HG03139 (cell line): ENCODE measurements around the gene NBEAL2.
"Not testable (repeated sequence)": the region's sequence is repeated elsewhere in the genome, so short reads cannot be mapped to it uniquely, and the experiment has no call there.

ENCODE experiments used
- ATAC-seq: cut with Tn5 transposase; IDR thresholded peaks from one replicate; pipeline ENCODE4 v1.9.1; 2021; ENCODE audit not compliant: unreplicated experiment

NBEAL2 gene

DNA sequence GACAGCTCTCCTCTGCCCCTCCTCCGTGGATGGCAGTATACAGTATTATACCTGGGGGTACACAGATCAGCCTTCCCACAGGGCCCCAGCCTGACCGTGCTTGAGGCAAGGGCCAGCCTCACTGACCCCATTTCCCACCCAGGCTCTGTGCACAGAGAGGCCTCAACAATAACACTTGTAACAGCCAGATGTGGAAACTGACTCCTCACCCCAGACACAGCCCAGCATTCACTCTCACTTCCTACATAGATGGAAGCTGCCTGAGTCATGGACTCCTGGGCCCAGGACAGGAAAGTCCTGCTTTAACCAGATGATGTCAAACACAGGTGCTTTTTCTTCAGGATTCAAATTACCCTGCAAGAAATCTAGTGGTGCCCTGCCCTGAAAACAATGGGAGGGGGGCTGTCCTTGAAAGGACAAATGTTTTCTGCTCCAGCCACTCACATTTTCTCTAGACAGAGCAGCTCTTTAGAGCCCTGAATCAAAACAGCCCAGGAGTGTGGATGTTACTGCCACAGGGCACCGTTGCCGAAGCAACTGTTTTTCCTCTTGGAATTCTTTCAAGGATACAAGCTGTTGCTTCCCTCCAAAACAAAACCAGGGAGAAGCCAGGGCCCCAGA, 19.3 kb upstream of the NBEAL2 start:
- no peak for ATAC-seq

DNA sequence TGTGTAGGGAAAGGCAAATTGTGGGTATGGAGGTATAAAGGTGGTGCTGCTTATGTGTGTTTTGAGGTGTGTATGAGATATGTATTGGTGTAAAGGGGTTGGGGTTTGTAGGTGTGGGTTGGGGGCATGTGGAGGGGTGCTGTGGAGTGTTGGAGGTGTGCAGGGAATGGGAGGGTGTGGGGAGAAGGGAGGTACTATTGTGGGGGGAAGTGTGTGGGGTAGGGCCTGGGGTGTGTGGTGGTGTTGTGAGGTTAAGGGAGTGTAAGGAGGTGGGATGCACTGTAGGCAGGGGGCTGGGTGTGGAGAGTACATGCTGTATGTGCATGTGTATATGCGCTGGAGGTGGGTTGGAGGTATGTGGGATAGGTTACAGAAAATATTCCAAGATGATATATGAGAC, 18.6 kb upstream of the NBEAL2 start:
- no peak for ATAC-seq

DNA sequence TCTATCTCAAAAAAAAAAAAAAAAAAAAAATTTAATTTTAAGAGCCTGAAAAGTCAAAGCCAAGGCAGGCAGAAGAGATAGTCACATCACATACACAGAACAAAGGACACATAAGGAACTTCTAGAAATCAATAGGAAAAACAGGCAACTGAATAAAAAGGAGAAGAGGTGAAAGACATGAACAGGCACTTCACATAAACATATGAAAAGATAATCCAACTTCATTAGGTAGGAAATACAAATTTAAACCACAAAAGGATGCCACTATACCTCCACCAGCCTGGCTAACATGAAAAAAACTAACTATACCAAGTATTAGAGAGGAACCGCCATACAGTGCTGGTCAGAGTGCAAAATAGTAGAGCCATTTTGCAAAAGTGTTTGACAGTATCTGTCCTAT, 17.0 kb upstream of the NBEAL2 start:
- no peak for ATAC-seq

DNA sequence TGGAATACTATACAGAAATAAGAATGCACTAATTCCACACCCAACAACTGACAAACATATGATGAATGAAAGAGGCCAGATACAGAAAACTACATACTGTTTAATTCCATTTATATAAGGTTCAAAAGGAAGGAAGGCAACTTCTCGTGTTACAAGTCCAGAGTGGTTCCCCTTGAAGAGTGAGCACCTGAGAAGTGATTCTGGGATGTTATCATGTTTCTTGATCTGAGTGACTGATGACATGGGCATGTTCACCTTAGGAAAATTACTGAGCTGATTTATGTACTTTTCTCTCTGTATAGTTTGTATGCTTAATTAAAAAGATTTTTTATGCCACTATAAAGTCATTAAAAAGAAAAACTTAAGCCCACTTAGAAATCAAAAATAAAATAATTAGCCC, 16.5 kb upstream of the NBEAL2 start:
- ATAC-seq = no peak

DNA sequence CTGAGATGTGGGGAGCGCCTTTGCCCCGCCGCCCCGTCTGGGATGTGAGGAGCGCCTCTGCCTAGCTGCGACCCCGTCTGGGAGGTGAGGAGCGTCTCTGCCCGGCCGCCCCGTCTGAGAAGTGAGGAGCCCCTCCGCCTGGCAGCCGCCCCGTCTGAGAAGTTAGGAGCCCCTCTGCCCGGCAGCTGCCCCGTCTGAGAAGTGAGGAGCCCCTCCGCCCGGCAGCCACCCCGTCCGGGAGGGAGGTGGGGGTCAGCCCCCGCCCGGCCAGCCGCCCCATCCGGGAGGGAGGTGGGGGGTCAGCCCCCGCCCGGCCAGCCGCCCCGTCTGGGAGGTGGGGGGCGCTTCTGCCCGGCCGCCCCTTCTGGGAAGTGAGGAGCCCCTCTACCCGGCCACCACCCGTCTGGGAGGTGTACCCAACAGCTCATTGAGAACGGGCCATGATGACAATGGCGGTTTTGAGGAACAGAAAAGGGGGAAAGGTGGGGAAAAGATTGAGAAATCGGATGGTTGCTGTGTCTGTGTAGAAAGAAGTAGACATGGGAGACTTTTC, 15.4 kb upstream of the NBEAL2 start:
- ATAC-seq = not testable (repeated sequence)

DNA sequence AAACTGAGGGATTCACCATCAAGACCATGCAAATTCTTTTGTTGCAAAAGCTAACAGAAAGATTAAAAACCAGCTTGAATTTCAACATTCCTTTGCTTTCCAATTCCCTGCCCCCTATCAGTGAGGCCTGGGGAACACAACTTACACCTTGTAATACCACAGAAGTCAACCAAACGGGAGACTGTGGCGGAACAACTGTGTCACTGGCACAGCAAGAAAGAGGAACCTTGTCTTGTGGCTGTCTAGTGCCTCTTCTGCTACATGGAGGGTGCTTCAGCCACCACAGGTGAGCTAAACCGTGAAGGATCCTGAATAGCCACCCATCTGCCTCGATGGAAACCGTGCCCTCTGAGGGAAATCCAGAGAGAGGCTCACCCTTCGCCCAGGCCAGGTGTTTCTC, 14.3 kb upstream of the NBEAL2 start:
- no peak for ATAC-seq

DNA sequence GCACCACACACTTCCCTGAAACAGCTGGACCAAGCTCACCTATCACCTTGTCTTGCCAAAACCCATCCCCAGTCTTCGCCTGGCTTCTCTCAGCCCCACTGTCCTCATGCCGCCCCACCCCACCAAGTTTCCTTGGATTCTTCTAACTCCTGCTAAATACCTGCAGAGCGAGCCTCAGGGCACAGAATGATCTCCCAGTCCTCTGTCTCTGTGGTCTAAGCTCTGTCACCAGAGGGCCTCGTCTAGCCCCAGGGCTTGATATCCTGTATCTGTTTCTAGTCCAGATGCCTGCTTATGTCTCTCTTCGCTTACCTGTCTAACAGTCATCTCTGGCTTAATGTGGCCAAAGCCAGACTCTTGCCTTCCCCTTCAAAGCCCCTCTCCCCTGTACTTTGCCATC, 12.7 kb upstream of the NBEAL2 start:
- ATAC-seq = no peak

DNA sequence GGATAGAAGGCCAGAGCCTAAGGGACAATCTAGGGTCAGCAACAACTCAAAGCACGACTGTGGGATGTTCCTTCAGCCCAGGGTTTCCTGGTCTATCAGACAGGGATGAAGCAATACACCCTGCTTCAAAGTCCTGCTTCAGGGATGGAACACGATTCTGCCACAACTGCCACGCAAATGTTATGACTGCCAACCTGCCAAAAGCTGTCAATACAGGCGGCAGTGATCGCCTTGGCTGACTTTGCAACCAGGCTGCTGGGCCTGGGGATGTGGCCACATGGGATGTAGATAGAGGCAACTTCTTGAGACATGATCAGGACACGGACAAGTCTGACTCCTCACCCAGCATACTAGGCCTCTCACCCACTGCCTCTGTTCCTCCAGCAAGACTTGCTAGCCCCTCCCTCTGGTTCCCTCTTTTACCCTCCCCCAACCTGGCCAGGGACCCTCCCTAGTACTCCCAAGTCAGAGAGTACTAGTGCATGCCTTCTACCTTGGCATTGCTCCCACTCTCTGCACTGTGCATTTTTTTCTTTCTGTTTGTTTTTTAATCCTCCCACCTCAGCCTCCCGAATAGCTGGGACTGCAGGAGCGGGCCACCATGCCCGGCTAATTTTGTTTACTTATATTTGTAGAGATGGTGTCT, 10.6 kb upstream of the NBEAL2 start:
- no peak for ATAC-seq

DNA sequence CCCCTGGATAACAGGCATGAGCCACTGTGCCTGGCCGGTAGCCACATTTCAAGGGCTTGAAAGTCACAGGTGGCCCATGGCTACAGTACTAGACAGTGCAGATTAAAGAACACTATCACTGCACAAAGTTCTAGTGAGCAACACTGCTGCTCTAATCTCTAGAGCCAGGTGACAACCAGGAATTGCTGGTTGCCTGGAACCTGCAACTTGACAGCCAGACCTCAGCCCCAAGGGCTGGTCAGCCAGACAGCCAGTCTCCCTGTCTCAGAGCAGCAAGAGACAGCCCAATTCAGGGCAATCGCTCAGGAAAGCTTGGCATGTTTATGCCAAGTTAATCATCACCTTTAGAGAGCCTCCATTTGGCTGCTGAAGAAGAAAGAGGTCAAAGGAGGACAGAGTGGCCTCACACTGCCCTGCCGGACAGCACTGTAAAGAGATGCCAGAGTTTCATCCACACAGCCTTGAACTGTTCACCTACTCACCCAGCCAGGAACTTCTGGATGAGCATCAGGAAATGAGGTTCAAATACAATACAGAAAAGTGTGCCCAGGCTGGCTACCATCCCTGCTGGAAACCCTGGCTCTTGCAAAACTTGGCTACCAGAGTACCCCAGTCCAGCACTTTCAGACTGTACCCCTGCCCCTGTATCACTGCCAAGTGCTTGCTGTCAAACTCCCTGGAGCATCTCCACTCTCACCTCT, 8.9 kb upstream of the NBEAL2 start:
- no peak for ATAC-seq

DNA sequence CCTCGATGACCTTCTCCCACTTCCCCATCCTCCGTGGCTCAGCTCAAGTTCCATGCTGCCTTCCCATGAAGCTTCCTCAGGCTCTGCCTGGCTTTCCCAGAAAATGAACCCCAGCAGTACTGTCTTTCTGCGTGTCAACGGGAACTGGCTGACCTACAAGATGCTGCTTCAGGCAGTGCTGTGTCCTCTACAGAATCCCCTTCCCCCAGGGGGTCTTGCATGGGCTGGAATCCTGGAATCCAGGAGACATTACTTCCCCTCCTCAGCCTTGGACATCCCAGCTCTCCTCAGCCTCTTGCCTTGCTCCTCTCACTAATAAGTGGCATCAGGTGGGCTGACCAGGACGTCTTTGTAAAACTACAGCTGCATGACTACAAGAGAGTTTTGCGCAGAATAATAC, 8.3 kb upstream of the NBEAL2 start:
- ATAC-seq = no peak

DNA sequence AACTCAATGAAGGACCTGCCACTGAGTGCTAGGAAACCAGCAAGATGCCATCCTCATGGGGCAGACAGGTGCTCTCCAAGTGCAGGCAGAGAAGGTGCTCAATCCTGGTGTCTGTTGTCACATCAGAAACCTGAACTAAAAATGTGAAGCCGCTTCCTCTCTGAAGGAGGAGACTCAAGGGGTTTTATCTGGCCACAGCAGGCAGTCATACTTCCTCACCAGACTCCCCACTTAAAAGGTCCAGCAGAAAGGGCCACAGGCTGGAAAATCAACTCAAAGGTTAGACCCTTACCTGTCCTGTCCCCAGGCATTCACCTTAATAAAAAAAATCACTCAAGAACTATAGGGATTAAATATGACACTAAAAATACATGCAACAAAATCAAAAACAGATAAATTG, 7.7 kb upstream of the NBEAL2 start:
- ATAC-seq = no peak

DNA sequence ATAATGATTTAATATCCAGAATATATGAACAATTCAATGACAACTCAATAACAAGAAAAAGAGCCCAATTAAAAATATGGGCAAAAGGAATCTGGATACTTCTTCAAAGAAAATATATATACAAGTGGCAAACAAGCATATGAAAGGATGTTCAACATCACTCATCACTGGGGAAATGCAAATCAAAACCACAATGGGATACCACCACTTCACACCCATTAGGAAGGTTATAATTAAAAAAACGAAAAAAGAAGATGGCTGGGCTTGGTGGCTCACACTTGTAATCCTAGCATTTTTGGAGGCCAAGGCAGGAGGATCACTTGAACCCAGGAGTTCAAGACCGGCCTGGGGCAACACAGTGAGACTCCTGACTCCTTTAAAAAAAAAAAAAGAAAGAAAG, 7.1 kb upstream of the NBEAL2 start:
- ATAC-seq = no peak

DNA sequence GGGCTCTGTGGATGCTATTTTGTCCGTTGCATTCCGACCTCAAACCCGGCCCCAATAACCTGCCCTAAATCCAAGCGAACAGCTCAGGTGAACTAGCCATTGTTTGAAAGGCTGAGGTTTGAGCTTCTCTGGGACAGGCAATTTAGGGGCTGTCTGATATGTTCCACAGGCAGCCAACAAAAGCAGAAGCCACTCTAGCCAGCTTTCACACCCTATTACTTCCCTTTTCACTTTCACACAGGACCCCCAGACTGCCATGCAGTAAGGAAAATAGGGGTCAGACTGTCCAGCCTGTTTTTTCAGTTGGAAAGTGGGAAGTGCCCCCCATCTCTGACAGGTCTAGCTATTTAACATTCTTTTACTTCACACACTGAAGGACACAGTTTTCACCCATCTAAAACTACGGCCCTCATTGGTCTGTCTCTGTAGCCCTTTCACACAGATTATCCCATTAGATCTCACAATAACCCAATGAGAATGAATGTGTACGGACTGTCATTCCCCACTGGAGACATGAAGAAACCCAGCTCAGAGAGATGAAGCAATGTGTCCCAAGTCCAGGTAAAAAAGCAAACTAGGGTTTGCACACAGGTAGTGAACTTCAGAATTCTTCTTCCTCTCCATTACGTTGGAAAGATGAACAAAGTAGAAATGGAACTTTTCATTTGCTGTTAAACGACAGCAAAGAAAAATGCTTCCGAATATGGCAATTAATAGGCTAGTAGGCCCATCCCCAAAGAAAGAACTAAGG, 4.9 kb upstream of the NBEAL2 start:
- no peak for ATAC-seq

DNA sequence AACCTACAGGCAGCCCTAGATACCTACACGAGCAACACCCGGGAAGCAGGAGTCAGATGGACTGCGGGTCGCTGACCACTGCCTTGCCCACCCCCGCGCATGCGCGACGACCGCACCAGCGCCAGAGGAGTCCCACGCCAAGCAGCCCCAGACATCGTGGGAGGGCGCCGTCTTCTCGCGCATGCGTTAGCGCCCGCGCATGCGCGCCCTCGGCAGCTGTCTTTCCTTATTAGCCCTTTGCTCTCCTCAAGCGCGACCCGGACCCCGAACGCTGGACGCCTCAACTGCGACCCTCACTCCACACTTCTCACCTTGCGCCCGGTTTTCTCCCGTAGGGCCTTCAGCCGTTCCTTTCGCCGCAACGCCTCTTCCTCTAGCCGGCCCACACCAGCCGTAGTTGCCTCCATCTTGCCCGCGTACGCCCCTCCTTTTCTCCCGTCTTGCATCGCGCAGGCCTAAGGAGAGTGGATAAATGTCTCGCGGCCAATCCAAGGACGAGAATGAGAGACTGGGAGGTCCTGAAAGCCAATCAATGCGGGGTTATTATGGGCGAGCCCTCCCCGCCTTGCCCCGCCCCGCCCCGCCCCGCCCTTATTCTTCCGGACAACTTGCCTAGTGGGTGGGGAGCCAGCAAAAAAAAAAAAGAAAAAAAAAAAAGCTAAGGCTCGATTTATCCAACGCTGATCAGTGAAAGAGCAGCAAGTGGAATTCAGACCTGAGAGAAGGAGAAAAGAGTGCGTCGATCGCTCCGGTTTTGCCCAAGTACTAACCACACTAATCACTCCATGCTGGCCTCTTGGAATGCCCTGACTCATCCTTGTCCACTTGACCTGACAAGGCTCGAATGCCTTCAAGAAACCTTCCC, 2.9 kb upstream of the NBEAL2 start, which contains the start of gene CCDC12:
CCDC12 (minus strand) TSS at position 420 of the 865 bp plus-strand sequence; CDS start at position 407, 13 bp downstream.
- peak; percentile 49 for ATAC-seq

DNA sequence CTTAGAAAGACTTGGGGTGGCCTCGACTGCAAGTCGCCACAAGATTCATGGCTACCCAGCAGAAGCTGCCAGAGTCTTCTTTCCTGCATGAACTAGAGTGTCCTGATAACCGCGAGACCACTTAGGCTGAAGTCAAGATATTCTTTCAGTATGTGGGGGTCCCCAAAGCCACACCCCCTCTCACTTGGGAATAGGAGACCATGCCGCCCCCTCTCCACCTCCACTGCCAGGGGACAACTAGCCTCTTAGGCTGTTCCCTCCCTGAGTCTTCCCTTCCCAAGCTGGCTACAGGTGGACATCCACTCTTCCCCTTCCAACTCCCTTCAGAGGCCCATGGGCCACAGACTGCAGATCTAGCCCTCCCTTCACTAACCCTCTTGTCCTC, 1.7 kb upstream of the NBEAL2 start:
- no peak for ATAC-seq

DNA sequence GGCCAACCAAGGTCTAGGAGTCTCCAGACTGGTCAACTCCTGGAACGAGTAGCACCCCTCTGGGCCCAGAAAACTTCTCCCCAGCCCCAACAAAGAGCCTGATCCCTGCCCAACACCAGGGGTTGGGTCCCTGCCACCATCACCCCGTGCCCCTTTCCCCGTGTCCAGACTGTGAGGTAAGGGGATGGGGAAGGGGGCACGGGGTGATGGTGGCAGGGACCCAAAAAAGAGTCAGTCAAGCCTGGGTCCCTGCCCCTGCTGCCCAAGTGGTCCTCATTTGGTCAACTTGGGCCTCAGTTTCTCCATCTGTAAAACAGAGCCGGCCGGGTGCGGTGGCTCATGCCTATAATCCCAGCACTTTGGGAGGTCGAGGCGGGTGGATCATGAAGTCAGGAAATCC, 1.1 kb upstream of the NBEAL2 start:
- no peak for ATAC-seq

DNA sequence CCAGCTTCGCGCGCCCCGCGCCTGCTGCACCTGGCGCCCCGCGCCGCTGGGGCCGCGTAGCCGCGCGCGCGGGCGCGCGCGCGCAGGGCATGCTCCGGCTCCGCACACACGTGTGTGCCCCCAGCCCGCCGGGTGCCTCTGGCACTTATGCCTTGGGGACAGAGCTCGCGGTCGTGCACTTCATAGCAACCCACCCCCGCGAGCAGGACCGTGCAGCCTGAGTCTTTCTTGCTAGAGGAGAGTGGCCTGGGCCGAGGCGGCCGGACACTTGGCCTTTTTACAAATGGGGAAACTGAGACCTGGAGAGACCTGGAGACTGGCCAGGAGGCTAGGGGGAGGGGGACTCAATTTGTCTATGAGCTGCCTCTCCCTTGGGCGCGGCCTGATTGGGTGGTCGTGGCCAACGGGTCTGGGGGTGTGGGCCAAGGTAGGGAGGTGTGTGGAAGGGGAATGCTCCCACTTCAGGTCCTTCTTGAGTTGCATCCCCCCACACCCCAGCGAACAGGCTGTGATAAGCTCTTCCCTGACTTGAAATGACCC, 562 bp downstream of the NBEAL2 start:
- ATAC-seq = peak; percentile 3

DNA sequence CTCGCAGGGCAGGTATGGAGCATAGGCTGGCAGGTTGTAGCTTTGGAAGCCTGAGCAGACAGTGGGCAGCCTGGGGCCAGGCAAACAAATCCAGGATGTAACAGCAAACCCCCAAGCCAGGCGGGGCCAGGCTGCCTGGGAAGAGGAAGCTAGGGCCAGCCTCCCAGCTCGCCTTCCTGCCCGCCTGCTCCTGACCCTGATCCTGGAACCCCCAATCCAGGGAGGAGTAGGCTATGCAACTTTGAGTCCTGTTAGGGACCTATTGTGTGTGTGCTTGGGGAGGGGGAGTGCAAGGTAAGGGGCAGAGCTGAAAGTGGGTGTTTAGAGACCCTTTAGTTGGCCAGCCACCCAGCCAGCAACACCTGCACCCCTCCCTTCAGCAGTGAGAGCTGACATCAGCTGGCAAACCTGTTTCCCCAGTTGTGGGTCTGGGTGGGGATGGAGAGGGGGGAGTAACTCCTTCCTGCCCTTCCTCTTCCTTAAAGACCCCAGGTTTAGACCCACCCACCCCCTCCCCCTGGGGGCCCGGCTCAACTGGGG, 2.5 kb downstream of the NBEAL2 start:
- ATAC-seq = no peak

DNA sequence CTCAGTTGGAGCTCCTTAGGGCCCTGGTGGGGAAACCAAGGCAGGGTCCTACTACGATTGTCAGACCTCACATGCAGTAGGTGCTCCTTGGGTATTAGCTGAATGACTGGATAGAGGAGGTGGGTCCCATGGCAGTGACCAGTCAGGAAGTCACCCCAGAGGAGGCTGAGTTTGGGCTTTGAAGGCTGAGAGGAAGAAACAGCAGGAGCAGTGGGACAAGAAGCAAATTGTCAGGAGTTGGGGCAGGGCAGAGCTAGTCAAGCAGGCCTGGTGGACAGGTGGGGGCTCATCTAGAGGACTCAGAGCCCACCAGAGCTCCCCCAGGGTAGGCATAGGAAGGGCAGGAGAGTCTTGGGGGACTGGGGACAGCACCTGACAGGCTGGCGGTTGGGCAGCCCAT, 3.1 kb downstream of the NBEAL2 start:
- no peak for ATAC-seq
